HG03060 (cell line): ENCODE data around the gene TBCE.

Experiments used
- ATAC-seq: cut with Tn5 transposase; IDR thresholded peaks from one replicate; pipeline ENCODE4 v1.9.1; 2021; ENCODE audit warnings: low read depth, moderate number of reproducible peaks; ENCODE audit not compliant: unreplicated experiment

Gene TBCE

GRCh38 chr1:235407419-235407818 lies 40.2 kb downstream of the TBCE start:
- ATAC-seq, result no peak

DNA sequence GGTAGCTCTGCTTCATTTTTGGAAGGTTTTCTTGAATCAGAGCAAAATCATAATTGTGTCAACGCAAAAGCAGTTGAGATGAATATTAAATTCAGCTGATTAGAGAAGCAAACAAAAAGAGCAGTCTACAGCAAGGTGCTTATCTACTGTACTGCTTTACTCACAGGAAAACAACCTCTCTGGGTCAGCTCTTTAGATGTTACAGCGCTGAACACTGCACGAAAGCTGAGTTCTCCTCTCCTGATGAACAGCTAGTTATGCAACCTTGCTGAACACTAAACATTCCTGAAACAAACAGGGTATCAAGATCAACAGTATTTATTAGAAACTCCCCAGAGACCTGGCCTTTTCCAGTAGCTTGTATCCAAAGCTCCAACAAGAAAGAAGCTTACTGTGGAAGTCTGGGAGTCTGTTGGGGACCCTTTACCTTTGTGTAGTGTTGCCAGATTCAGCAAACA lies 41.3 kb downstream of the TBCE start:
- ATAC-seq, result no peak

DNA sequence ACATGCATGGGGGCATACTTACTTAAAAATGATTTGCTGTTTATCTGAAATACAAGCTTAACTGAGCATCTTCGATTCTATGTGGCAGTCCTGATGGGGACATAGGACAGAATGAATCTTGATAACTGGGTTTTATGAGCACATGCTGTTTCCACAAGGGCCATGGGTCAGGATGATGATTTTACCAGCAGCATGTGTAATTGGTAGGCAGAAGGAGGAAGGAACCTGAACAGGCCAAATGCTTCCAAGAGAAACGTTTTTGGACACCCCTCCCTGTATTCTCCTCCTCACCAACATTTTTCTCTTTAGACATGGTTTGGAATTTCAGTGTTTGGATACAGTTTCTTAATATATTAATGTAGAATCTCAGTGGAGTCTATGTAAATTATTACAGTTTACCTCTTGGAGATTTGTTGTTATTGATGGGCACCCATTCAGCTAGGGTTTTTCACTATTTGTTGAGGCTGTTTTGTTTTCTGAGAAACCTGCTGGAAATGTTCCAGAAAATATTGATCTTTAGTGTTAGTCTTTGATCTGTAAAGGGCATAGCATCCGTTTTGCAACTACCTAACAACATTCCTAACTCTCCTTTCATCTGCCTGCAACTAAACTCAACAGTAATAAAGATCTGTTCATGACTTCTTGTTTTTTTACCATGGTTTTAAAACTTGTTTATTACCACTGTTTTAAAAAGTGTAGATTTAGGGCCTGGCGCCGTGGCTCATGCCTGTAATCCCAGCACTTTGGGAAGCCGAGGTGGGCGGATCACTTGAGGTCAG lies 42.0 kb downstream of the TBCE start:
- ATAC-seq, result no peak

DNA sequence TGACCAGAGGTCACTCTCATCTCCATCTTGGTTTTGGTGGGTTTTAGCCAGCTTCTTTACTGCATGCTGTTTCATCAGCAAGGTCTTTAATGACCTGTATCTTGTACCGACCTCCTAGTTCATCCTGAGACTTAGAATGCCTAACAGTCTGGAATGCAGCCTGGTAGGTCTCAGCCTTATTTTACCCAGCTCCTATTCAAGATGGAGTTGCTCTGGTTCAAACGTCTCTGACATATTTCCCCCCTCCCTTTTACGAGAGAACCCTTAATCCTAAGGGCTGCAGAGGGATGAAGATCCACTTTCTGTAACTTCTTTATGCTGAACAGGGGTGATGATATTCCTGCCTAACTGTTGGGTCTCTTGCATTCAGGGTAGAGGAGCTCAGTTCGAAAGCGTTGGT lies 43.2 kb downstream of the TBCE start:
- ATAC-seq, result no peak

- ATAC-seq, result no peak
These were observed 44.6 kb downstream of the TBCE start for GRCh38 chr1:235411489-235412486.

DNA sequence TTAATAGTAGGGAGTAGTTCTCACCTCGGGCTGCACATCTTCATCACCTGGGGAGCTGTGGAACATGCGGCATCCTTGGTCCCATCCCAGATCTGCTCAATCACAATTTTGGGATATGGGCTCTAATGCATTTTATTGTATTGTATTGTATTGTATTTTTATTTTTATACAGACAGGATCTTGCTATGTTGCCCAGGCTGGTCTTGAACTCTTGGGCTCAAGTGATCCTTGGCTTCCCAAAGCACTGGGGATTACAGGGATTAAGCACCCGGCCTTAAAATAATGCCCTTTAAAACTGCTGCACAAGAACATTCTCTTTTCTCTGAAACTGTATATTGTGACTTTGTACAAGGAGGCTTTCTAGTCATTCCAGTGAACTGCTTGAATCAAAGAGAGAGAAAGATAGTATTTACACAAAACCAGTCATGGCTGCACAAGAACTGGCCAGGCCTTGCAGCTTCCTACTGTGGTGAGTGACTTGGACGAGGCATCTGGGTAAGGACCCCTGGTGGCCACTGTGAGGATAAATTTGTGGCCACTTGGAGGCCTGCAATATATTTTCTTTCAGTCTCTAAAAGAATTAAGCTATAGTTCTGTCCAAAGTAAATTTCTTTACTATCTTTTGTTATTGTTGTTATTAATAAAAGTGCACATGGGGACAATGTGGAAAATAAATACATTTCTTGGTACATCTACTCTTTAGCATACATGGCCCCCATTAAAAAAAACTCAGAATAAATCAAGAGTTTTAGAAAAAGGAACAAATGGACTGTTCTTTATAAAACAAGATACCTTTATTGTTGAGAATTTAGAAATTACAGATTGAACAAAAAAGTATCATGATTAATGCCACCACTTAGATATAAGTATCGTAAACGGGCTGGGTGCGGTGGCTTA lies 48.0 kb downstream of the TBCE start:
- ATAC-seq, result no peak

GRCh38 chr1:235416662-235417049 lies 49.4 kb downstream of the TBCE start:
- no peak for ATAC-seq

DNA sequence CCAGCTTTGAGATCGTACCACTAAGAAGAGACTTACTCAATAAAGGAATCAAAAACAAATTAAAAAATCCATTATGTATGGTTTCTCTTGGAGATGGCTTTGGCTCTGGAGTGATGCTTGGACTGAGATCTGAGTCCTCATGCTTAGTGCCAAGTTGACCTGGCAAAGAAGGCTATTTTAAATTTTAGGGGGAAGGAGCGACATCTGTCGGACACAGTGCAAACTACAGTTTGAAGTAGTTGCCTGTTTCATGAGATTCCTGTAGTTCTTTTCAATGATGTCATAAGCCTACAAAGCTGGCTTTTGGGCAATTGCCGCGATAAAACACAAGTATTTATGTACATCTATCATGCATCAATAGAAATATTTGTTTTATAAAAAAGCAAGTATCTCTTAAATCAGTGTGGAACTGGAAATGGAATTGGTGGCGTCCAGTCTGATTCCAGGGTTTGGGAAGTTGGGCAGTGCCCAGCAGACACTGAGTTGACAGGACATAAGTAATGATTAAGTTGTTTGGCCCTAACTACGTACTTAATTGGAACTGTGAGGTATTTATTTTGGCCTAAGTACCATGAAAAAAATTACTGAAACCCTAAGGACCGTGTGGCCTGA lies 50.0 kb downstream of the TBCE start:
- no peak for ATAC-seq

- ATAC-seq, result no peak
These were observed 54.5 kb downstream of the TBCE start for GRCh38 chr1:235421751-235422150.

DNA sequence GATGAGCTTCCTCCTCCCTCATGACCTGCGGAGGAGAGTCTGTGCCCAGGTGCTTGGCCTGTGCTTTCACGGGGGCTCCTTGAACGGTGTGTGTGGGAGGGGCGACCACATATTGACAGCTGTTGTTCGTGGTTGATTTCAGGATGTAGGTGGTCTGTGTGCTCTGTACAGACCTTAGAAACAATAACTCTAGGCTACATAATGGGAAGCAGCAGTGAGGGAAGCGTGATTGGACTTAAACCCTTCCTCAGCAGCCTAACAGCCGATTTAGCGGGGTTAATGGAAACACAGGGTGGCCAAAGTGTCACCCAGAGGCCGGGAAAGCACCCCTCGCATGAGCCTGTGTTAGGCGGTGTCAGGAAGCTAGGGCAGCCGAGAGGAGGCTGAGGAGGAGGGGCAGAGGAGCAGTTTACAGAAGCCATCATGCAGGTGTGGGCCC lies 56.0 kb downstream of the TBCE start:
- no peak for ATAC-seq

DNA sequence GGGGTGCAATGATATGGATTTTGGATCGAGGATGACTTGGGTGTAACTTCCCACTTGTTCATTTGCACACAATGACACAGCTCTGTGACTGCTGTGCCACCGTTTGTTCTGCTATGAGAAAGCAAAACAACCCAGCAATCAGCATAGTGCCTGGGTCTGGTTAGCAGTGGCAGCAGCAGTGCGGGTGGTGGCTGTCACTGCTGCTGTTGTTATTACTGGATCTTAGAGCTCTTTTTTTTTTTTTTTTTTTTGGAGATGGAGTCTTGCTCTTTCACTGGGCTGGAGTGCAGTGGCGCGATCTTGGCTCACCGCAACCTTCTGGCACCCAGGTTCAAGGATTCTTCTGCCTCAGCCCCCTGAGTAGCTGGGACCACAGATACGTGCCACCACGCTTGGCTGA lies 56.9 kb downstream of the TBCE start:
- ATAC-seq, result no peak

DNA sequence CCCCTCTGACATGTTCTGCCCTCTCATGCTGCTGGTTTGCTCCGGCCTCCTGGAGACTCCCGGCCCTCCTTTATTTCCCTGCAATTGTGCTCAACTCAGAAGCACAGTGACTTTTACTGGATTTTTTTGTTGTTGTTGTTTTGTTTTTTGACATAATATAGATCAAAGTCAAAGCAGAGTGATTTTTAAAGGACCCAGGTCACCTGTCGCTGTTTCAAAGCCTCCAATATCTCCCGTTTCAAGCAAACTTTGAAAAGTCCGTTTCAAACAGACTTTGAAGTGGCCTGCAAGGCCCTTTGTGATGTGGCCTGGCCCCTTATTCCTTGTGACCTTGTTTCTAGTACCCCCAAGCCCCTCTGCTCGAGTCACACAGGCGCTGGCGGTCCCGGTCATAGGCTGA lies 58.1 kb downstream of the TBCE start:
- ATAC-seq, result no peak

- ATAC-seq, result no peak
These were observed 58.9 kb downstream of the TBCE start for GRCh38 chr1:235426143-235426542.

DNA sequence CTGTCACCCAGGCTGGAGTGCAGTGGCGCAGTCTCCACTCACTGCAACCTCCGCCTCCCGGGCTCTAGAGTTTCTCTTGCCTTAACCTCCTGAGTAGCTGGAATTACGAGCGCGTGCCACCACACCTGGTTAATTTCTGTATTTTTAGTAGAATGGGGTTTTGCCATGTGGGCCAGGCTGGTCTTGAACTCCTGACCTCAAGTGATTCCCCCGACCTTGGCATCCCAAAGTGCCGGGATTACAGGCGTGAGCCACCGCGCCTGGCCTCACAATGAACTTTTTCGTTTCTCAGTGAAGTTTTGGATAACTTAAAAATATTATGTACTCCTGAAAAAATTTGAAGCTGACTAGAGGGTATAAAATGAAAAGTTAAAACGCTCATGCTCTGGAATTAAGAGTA lies 59.5 kb downstream of the TBCE start:
- ATAC-seq, result no peak

DNA sequence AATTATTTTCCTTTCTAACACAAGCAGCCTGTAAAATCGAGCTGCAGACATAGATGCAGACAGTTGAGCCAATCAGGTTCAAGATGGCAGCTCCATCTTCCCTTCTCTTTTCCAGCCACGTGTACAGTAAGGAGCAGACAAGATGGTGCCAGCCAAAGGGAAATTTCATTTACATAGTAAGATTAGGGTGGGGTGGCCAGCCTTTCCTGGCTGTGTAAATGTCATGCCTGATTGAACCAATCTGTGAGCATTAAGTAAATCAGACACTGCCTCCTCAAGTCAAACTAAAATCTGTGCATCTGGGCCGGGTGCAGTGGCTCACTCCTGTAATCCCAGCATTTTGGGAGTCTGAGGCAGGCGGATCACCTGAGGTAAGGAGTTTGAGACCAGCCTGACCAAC lies 60.2 kb downstream of the TBCE start:
- ATAC-seq, result no peak

DNA sequence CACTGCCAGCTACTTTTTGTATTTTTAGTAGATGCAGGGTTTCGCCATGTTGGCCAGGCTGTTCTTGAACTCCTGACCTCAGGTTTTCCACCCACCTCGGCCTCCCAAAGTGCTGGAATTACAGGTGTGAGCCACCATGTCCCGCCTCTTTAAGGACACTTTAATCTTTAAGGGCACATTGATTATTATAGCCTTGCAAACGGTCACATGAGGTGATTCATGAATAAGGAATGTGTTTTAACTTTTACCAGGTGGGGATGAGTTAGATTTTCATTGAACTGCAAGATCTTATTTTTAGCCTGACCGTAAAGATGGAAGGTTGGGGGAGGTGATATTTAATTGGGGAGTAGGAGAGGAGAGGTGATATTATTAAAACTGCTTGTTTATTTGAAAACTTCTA lies 61.9 kb downstream of the TBCE start:
- no peak for ATAC-seq

DNA sequence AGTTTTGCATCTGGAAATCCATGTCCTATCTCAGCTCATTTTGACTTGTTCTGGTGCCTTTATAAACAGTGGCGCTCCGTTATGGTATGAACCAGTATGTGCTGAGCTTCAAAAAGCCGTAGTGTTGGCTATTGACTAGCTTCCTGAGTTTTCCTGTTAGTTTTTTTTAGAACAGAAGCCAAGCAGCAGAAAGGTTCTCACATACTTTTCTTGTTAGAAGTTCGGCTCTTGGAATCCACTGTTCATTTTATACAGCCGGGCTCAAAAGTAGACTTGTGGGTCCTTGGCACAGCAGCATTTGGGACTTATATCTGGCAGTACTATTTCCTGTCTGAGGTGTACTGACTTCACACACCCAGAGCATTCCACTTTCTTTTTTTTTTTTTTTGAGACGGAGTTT lies 63.8 kb downstream of the TBCE start:
- ATAC-seq, result no peak

DNA sequence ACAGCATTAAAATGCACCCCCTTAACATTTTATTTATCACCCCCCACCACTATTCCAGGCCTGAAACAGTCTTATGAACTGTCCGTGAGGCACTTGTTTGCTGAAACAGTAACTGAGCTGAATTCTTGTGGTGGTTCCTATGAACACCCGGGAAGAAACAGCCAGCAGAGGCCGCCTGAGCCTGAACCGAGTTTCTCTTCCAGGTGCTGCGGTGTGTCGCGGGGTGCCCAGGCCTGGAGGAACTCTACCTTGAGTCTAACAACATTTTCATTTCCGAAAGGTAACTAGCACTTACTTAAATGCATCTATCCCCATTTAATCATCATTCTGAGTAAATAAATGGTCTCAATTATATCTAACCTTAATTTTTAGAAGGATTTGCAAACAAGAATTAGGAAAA lies 66.8 kb downstream of the TBCE start:
- ATAC-seq, result no peak

DNA sequence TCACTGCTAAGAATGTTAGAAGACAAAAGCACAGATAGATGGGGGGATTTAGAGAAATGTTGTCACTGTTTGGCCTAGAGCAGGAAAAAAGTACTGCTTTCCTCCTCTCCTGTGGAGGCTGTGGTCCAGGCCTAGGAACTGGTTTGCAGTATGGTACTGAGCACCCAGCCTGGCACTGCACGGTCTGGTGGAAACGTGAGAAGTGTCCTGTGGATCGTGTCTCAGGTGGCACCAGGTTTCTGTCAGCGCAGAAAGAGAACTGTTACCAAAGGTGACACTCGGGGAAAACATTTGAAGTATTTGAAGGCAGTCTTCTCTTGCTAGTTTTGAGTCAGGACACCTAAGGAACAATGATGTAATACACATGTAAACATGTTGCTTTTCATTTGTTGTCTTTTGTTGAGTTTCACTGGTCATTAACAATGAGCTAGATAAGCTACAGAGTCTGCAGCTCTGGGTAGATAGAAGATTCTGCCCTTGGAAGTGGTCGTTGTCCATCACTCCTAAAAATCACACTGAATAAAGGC lies 74.0 kb downstream of the TBCE start:
- no peak for ATAC-seq
